ENCODE data around the gene HTR4.

GRCh38 chr5:148623101-148623500 lies 31.2 kb downstream of the HTR4 start:
- TF ChIP-seq YY1 (IDR thresholded peaks at IDR 0.05; ENCODE audit: insufficient read depth, insufficient read length): no peak
- no peak for TF ChIP-seq ZNF274 (IDR thresholded peaks at IDR 0.05; ENCODE audit: low read depth, low read length)
